ENCODE results near the gene IL4I1.
A peak's percentile ranks its signal among the peaks of the same experiment; 100 is the strongest.

IL4I1 gene

GRCh38 chr19:49855277-49855675 is 41.4 kb downstream of the IL4I1 start:
- TF ChIP-seq CTCF (IDR thresholded peaks at IDR 0.05), result no peak
- peak overlapping the region; percentile 96 for H3K27ac ChIP-seq

- TF ChIP-seq CTCF (IDR thresholded peaks at IDR 0.05) (no peak), ZFX (IDR thresholded peaks at IDR 0.05; ENCODE audit: borderline replicate concordance) (no peak)
- H3K27ac ChIP-seq, result peak overlapping the region; percentile 96
Measured at GRCh38 chr19:49854378-49855263, 42.1 kb downstream of the IL4I1 start.

- TF ChIP-seq CTCF (IDR thresholded peaks at IDR 0.05), result no peak
- no peak for TF ChIP-seq ZFX (IDR thresholded peaks at IDR 0.05; ENCODE audit: borderline replicate concordance)
- H3K27ac ChIP-seq, result peak overlapping the region; percentile 96
Measured at GRCh38 chr19:49853852-49854377, 42.8 kb downstream of the IL4I1 start.

- peak overlapping the region; percentile 96 for H3K27ac ChIP-seq
- no peak for TF ChIP-seq CTCF (IDR thresholded peaks at IDR 0.05)
- no peak for TF ChIP-seq ZFX (IDR thresholded peaks at IDR 0.05; ENCODE audit: borderline replicate concordance)
Measured at GRCh38 chr19:49852631-49853126, 44.0 kb downstream of the IL4I1 start.

- H3K27ac ChIP-seq, result peak overlapping the region; percentile 96
- TF ChIP-seq ZFX (IDR thresholded peaks at IDR 0.05; ENCODE audit: borderline replicate concordance) (no peak), CTCF (IDR thresholded peaks at IDR 0.05) (no peak)
Measured at GRCh38 chr19:49851456-49852259, 45.0 kb downstream of the IL4I1 start.

GRCh38 chr19:49850487-49851342 is 46.0 kb downstream of the IL4I1 start, which contains the start of gene PTOV1:
Gene PTOV1 (plus strand): TSS chr19:49851159.
- peak within 1 kb of the TSS; percentile 96 for H3K27ac ChIP-seq
- no peak for TF ChIP-seq ZFX (IDR thresholded peaks at IDR 0.05; ENCODE audit: borderline replicate concordance)
- no peak for TF ChIP-seq CTCF (IDR thresholded peaks at IDR 0.05)

All from 22Rv1 (cell line).